OCI-LY7 (cell line): ENCODE results near the gene CFAP54. TPM values are rescaled to one million over a fixed set of nuclear protein-coding genes. Genes with fewer than 3 reads are reported as not detected.

Experiments used
- BruUV-seq: library from RNA; stranded (reverse); fragments of 400-500 nt; replicated peaks from 2 replicates; lab custom pipeline; 2021; lab: Mats Ljungman, UMichigan
- CTCF ChIA-PET: fragments of 300-600 bp; sonication (Branson Sonifier 250); formaldehyde crosslinking; loops from one replicate; lab custom pipeline; 2022; ENCODE audit warnings: antibody characterized with exemption; ENCODE audit not compliant: unreplicated experiment; lab: Charles Lee
- POLR2A ChIA-PET: fragments of 300-600 bp; sonication (Branson Sonifier 250); formaldehyde crosslinking; loops from one replicate; lab custom pipeline; 2022; ENCODE audit warnings: antibody characterized with exemption; lab: Charles Lee
- DNase-seq: peaks from one replicate; pipeline ENCODE4 v3.0.0-alpha.2; 2015; ENCODE audit warnings: low spot score
- H2AFZ ChIP-seq: fragments of 200-600 bp; sonication (generic), shearing (Covaris generic); 2 replicates; pipeline ENCODE4 v1.6.1; 2014; ENCODE audit warnings: mild to moderate bottlenecking, antibody characterized with exemption, low read length, moderate library complexity
- H3K27ac ChIP-seq: fragments of 200-600 bp; sonication (generic); 2 replicates; pipeline ENCODE4 v1.5.1; 2014; ENCODE audit warnings: mixed run types, low read depth, mild to moderate bottlenecking, moderate library complexity, low read length, inconsistent platforms; ENCODE audit not compliant: poor library complexity, severe bottlenecking
- H3K36me3 ChIP-seq: fragments of 200-600 bp; sonication (generic); 2 replicates; pipeline ENCODE4 v1.6.1; 2014; ENCODE audit warnings: mild to moderate bottlenecking, antibody characterized with exemption, low read length, moderate library complexity, mixed read lengths; ENCODE audit not compliant: insufficient read depth
- H3K4me1 ChIP-seq: fragments of 200-600 bp; sonication (generic); 2 replicates; pipeline ENCODE4 v1.5.1; 2014; ENCODE audit warnings: mild to moderate bottlenecking, low read length; ENCODE audit not compliant: insufficient read depth, poor library complexity, severe bottlenecking
- H3K4me2 ChIP-seq: fragments of 200-600 bp; sonication (generic); 2 replicates; pipeline ENCODE4 v1.6.1; 2014; ENCODE audit warnings: mild to moderate bottlenecking, low read length
- H3K4me3 ChIP-seq: fragments of 200-600 bp; sonication (generic); 2 replicates; pipeline ENCODE4 v1.5.1; 2014; ENCODE audit warnings: mild to moderate bottlenecking, low read depth, low read length; ENCODE audit not compliant: poor library complexity, severe bottlenecking
- H3K79me2 ChIP-seq: fragments of 200-600 bp; sonication (generic); 2 replicates; pipeline ENCODE4 v1.6.1; 2016; ENCODE audit warnings: low read depth, mild to moderate bottlenecking, low read length, moderate library complexity, mixed read lengths; ENCODE audit not compliant: insufficient read depth
- H3K9me2 ChIP-seq: fragments of 200-600 bp; sonication (generic); 2 replicates; pipeline ENCODE4 v1.6.1; 2016; ENCODE audit warnings: mild to moderate bottlenecking, low read length, mixed read lengths; ENCODE audit not compliant: insufficient read depth
- H3K9me3 ChIP-seq: fragments of 200-600 bp; sonication (generic); 2 replicates; pipeline ENCODE4 v1.6.1; 2014; ENCODE audit warnings: mild to moderate bottlenecking, mixed run types, low read length, mixed read lengths
- H4K20me1 ChIP-seq: fragments of 200-600 bp; sonication (generic); 2 replicates; pipeline ENCODE4 v1.6.1; 2014; ENCODE audit warnings: mild to moderate bottlenecking, antibody characterized with exemption, low read length, moderate library complexity, mixed read lengths; ENCODE audit not compliant: insufficient read depth
- CTCF ChIP-seq: fragments of 200-600 bp; sonication (generic); conservative IDR thresholded peaks from 2 replicates; pipeline ENCODE4 v1.5.1; 2014; ENCODE audit warnings: mild to moderate bottlenecking, antibody characterized with exemption, low read length, moderate library complexity, mixed read lengths
- EZH2phosphoT487 ChIP-seq: fragments of 200-600 bp; sonication (generic); IDR thresholded peaks from 2 replicates; pipeline ENCODE4 v1.6.1; 2018; ENCODE audit warnings: low read depth, borderline replicate concordance, mild to moderate bottlenecking, mixed run types, antibody characterized with exemption, low read length, moderate library complexity, mixed read lengths
- intact Hi-C: fragments of 100-400 bp; cut with micrococcal nuclease; formaldehyde crosslinking; loops from one replicate; pipeline ENCODE4 v1.10.0; 2022; ENCODE audit not compliant: unreplicated experiment
- total RNA-seq, 2 experiments: library from RNA; depleted of rRNA in 1 of 2; stranded (reverse); fragments of >200 nt in 1 of 2; shearing (Covaris generic) in 1 of 2; gene quantifications; 2 replicates each; pipeline ENCODE4 v1.2.3, GENCODE V29; 2014 to 2022

The CFAP54 gene
- total RNA-seq, 2 experiments from 2014 or later: 0.53 TPM; not detected in 1

GRCh38 chr12:96456265-96456974 is 33.0 kb upstream of the CFAP54 start:
- ChIA-PET POLR2A (interaction anchor here (0.5 to 2.1 kb wide), 9 partner anchors 10 to 947 kb away, joined by 3 to 19 read pairs (median 3); no protein-coding TSS in a partner anchor), CTCF (interaction anchor here (0.6 kb wide), 1 partner anchor 222 kb away, joined by 6 read pairs; no protein-coding TSS in a partner anchor)
- no peaks in the 10 kb centered on the region for H4K20me1 ChIP-seq
- TF ChIP-seq CTCF: no peak
- TF ChIP-seq EZH2phosphoT487: no peak
- peak overlapping the region; percentile 55 for H3K4me2 ChIP-seq
- H2AFZ ChIP-seq: peak overlapping the region; percentile 47; the same call in 1 of the 2 replicates
- H3K4me3 ChIP-seq: peak overlapping the region; percentile 21
- DNase-seq: peak; percentile 72
- H3K9me3 ChIP-seq: no peaks in the 10 kb centered on the region
- H3K4me1 ChIP-seq: peaks cover 41% of the 10 kb centered on the region
- intact Hi-C loops: loop anchor here (5.0 kb wide), 1 partner anchor 249 kb away; no protein-coding TSS in a partner anchor
- BruUV-seq: no TSS peak
- H3K9me2 ChIP-seq: no peaks in the 10 kb centered on the region
- no peaks in the 10 kb centered on the region for H3K79me2 ChIP-seq
- peak overlapping the region; percentile 14 for H3K27ac ChIP-seq
- no peaks in the 10 kb centered on the region for H3K36me3 ChIP-seq

- H3K4me2 ChIP-seq: peak overlapping the region; percentile 55
- peak overlapping the region; percentile 21 for H3K4me3 ChIP-seq
- no peaks in the 10 kb centered on the region for H3K9me3 ChIP-seq
- CTCF ChIA-PET: interaction anchor here (0.6 to 1.0 kb wide), 2 partner anchors 12 to 223 kb away, joined by 3 to 6 read pairs; no protein-coding TSS in a partner anchor
- no peaks in the 10 kb centered on the region for H3K9me2 ChIP-seq
- peak overlapping the region; percentile 14 for H3K27ac ChIP-seq
- DNase-seq: no peak
- H3K36me3 ChIP-seq: no peaks in the 10 kb centered on the region
- H2AFZ ChIP-seq: peak overlapping the region; percentile 47
- TF ChIP-seq CTCF: no peak
- no peak for TF ChIP-seq EZH2phosphoT487
- intact Hi-C loops: loop anchor here (5.0 kb wide), 1 partner anchor 250 kb away; no protein-coding TSS in a partner anchor
- peaks cover 41% of the 10 kb centered on the region for H3K4me1 ChIP-seq
- no TSS peak for BruUV-seq
- no peaks in the 10 kb centered on the region for H4K20me1 ChIP-seq
- H3K79me2 ChIP-seq: no peaks in the 10 kb centered on the region
- POLR2A ChIA-PET: interaction anchor here (0.6 to 2.1 kb wide), 17 partner anchors 8 to 1255 kb away, joined by 3 to 19 read pairs (median 3); no protein-coding TSS in a partner anchor
Measured at GRCh38 chr12:96457191-96457930, 32.0 kb upstream of the CFAP54 start.
